Fibroblast of the aortic adventitia (primary cell): ENCODE data around the gene EIF2A. TPM values are rescaled to one million over a fixed set of nuclear protein-coding genes. Genes with fewer than 3 reads are reported as not detected.

Experiments used
- DNase-seq: peaks from one replicate; pipeline ENCODE4 v3.0.0-alpha.2; 2010; ENCODE audit warnings: low read depth
- H3K4me3 ChIP-seq: 2 replicates; pipeline ENCODE4 v1.5.1; 2011; ENCODE audit warnings: low read depth, mild to moderate bottlenecking, control low read depth, low read length, moderate library complexity
- CTCF ChIP-seq: IDR thresholded peaks from 2 replicates; pipeline ENCODE4 v1.5.1; 2011; ENCODE audit warnings: mild to moderate bottlenecking, low read length, control low read depth, inconsistent platforms; ENCODE audit not compliant: insufficient read depth
- total RNA-seq: library from RNA; depleted of rRNA; stranded (reverse); fragments of >200 nt; gene quantifications from 2 replicates; pipeline ENCODE4 v1.2.3, GENCODE V29; 2012; ENCODE audit warnings: low replicate concordance

The EIF2A gene
- total RNA-seq, 1 donor, result 166 TPM

DNA sequence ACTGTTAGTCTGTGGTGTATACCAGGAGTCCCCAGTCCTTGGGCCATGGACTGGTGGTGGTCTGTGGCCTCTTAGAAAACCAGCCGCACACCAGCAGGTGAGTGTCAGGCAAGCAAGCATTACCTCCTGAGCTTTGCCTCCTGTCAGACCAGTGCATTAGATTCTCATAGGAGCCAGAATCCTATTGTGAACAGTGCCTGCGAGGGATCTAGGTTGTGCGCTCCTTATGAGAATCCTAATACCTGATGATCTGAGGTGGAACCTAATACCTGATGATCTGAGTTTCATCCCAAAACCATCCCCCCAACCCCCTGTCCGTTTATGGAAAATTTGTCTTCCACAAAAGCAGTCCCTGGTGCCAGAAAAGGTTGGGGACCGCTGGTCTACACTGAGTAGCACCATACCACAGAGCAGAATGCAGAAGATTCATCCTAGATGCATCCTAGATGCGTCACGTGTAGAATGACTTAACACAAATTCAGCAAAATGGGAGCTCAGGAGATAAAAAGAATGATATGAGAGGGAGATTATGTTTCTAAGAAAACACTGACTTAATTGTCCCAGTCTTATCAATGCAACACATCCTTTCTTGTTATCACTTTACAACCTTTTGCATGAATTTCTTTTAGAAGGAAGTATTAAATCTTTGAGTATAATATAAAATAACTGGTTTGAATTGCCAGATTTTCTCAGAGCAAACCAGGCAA, 85.1 kb downstream of the EIF2A start:
- no peak for DNase-seq
- H3K4me3 ChIP-seq, result no peak overlapping the region
- TF ChIP-seq CTCF, result no peak

GRCh38 chr3:150635076-150635475, 88.5 kb downstream of the EIF2A start:
- TF ChIP-seq CTCF, result no peak
- no peak overlapping the region for H3K4me3 ChIP-seq
- no peak for DNase-seq

- no peak for TF ChIP-seq CTCF
- DNase-seq, result no peak
- H3K4me3 ChIP-seq, result no peak overlapping the region
Measured at GRCh38 chr3:150635526-150635925, 88.9 kb downstream of the EIF2A start.

Other genes with a start within 250 kb of the EIF2A start
- 10.3 and 15.4 TPM in 2 replicates for gene TSC22D2, start 138.5 kb upstream of the EIF2A start, total RNA-seq
- gene SERP1, start 291 bp upstream of the EIF2A start, total RNA-seq, result 119 and 229 TPM in 2 replicates
- 37.9 and 150 TPM in 2 replicates for gene SELENOT, start 56.5 kb downstream of the EIF2A start, total RNA-seq
- gene ERICH6, start 157.1 kb downstream of the EIF2A start, total RNA-seq, result 0.18 and 0.41 TPM in 2 replicates
- gene SIAH2, start 216.4 kb downstream of the EIF2A start, total RNA-seq, result 16.9 and 22.5 TPM in 2 replicates